ENCODE measurements around the gene RNU1-4.
"Not testable (repeated sequence)": the region's sequence is repeated elsewhere in the genome, so short reads cannot be mapped to it uniquely, and the experiment has no call there.

The RNU1-4 gene

DNA sequence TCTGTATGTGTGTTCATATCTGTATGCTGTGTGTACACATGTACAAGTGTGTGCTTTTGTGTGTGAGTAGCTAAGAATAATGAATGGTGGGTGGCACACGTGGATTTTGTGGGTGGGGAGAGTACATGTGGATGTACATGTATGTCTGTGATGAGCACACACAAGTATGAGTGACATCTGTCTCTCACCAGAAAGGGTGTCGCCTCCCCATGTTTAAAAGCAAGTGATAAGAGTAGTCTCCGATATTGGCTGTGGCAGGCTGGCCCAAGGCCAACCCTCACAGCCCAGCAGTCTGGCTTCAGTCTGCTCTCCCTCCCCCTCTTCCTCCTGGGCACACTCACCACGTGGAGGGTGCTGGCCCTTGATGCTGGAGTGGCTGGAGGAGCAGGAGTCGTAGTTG lies 36.7 kb upstream of the RNU1-4 start:
- not testable (repeated sequence) for H3K27ac Mint-ChIP-seq; H3K9me3 Mint-ChIP-seq; H3K4me3 Mint-ChIP-seq; H3K36me3 Mint-ChIP-seq (ENCODE audit: low read depth); ATAC-seq; H3K4me1 Mint-ChIP-seq; H3K27me3 Mint-ChIP-seq; DNase-seq

DNA sequence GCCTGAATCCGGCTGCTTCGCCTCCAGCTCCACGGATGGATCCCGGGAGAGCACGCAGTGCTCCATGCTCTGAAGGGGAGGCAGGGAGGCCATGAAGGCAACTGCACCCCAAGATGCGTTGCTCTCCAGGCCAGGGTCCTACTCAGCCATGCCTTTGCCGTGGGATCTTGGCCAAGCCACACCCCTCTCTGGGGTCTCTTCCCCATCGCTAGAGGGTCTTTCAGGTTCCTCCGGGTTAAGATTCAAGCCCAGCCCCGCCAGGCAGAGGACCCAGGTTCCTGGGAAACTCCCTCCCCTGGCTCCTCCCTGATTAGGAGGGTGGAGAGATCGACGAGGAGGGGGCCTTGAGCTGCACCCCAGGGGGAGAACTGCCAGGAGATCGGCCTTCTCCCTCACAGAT lies 36.2 kb upstream of the RNU1-4 start:
- not testable (repeated sequence) for H3K4me1 Mint-ChIP-seq; ATAC-seq; DNase-seq; H3K9me3 Mint-ChIP-seq; H3K36me3 Mint-ChIP-seq (ENCODE audit: low read depth); H3K27me3 Mint-ChIP-seq; H3K27ac Mint-ChIP-seq; H3K4me3 Mint-ChIP-seq

DNA sequence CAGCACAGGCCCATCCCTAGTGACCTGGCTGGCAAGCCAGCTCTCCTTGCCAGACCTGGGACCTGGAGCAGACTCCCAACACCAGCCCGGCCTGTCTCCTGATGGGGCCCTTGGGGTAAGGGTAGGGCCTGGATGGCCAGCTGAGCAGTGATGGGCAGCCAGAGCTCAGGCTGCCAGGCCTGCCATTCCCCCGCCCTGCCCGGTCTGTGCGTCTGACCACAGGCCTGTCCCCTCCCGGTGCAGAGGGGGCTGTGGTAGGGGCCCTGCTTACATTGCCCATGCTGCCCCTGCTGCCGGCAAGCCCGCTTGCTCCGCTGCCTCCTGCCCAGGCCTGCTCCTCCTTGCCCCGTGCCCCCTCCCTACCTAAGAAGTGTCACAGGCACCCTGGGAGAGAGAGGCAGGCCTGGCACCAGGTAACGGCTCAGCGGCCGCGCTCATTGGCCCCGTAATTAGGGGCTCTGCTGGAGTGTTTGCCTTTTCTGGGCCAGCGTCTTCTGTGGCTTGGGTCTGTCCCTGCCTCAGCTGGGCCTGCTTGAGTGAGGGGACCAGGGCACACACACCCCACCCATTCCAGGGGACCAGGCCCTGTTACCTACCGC lies 35.7 kb upstream of the RNU1-4 start:
- H3K27me3 Mint-ChIP-seq; H3K27ac Mint-ChIP-seq; H3K4me1 Mint-ChIP-seq; H3K9me3 Mint-ChIP-seq; ATAC-seq; DNase-seq; H3K4me3 Mint-ChIP-seq; H3K36me3 Mint-ChIP-seq (ENCODE audit: low read depth): not testable (repeated sequence)

DNA sequence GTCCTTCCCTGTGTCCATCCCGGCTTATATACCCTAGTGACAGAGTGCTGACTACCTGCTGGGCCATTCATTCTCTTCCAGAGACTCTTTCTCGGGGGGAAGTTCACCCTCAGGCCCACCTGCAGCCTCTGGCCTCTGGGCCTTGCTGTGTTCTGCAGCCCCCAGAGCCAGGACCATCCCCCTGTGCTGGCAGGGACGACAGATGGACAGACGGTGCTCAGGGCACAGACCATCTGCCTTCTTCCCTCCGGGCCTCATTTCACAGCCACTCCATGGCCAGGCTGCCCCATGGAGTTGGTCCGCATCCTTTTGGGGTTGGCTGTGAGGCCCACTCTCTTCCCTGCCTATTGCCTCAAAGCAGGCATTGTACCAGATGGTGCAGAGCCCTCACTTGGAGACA lies 34.0 kb upstream of the RNU1-4 start:
- not testable (repeated sequence) for H3K27me3 Mint-ChIP-seq; DNase-seq; H3K4me1 Mint-ChIP-seq; H3K36me3 Mint-ChIP-seq (ENCODE audit: low read depth); H3K27ac Mint-ChIP-seq; ATAC-seq; H3K9me3 Mint-ChIP-seq; H3K4me3 Mint-ChIP-seq

DNA sequence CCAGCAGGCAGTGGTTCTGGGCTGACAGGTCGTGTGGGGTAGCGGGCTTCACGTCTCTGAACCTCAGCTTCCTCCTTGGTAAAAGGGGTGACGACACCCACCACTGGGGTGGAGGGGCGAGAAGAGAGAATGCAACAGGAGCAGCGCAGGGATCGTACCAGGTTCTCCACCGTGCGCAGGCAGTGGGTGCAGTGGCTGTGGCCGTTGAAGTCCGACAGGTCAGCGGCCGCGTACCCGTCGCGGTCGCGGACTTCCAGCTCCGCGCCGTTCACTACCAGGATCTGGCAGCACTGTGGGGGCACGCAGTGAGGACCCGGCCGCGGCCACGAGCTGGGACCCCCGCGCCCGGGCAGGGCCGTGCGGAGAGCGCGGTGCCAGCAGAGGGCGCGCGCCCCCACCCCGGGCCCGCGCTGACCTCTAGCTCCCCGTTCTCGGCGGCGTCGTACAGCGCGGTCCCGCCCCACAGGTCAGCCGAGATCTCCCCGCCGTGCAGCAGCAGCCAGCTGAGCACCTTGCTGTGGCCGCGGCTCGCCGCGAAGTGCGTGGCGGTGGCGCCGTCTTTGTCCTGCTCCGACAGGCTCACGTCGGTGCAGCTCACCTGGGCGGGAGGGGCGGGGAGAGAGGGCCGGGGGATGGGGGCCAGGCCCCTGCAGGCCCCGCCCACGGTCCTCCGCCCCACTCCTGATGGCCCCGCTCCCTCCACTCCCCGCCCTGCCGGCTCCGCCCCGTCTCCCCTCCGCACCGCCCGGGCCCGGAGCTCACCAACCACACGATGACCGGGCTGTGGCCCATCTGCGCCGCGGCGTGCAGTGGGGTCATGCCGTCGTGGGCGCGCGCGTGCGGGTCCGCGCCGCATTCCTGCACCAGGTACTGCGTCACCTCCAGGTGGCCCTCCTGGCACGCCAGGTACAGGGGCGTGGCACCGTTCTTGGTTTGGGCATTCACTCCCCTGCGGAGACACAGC lies 32.9 kb upstream of the RNU1-4 start:
- DNase-seq; H3K27me3 Mint-ChIP-seq; H3K27ac Mint-ChIP-seq; ATAC-seq; H3K4me1 Mint-ChIP-seq; H3K4me3 Mint-ChIP-seq; H3K9me3 Mint-ChIP-seq; H3K36me3 Mint-ChIP-seq (ENCODE audit: low read depth): not testable (repeated sequence)

DNA sequence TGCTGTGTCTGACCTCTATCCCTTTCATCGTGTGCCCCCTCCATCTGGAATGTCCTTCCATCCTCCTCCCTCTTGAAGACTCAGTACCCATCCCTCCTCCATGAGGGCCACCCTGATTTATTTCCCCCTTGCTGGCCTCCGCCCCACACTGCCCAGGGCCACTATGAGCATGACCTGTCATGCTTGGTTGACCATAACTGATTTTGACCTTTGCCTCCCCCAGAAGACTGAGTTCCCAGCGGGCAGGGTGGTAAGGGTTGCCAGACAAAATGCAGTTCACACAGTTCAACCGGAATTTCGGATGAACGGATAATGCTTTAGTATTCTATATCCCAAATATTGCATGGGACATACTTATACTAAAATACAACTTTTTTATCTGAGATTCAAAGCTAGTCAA lies 31.6 kb upstream of the RNU1-4 start:
- H3K4me3 Mint-ChIP-seq, result not testable (repeated sequence)

DNA sequence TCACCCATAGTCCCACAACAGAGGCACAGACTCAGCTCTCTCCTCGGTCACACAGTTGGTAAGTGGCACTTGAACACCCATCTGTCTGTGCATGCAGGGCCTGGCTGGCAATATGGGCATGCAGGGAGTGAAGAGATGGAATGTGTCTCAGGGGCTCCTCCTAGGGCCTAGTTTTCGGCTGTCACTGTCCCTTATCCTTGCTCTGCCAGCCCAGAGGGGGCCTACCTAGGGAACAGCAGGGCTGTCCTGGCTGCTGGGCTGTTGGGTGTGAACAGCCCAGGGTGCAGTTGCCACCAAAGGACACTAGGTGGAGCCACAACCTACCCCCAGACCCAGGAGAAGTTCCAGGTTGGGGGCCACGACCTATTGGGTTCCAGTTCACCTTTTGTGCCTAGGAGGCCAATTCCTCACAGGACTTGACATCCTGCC lies 30.6 kb upstream of the RNU1-4 start:
- not testable (repeated sequence) for H3K4me3 Mint-ChIP-seq; H3K27me3 Mint-ChIP-seq; H3K27ac Mint-ChIP-seq; H3K4me1 Mint-ChIP-seq; H3K9me3 Mint-ChIP-seq; H3K36me3 Mint-ChIP-seq (ENCODE audit: low read depth)
- peak; percentile 42 for DNase-seq
- ATAC-seq, result peak; percentile 78

More for the DNA sequence above, 31.6 kb upstream of the RNU1-4 start:
- H3K36me3 Mint-ChIP-seq (ENCODE audit: low read depth); H3K4me1 Mint-ChIP-seq; H3K9me3 Mint-ChIP-seq; DNase-seq; H3K27ac Mint-ChIP-seq; ATAC-seq; H3K27me3 Mint-ChIP-seq: not testable (repeated sequence)

DNA sequence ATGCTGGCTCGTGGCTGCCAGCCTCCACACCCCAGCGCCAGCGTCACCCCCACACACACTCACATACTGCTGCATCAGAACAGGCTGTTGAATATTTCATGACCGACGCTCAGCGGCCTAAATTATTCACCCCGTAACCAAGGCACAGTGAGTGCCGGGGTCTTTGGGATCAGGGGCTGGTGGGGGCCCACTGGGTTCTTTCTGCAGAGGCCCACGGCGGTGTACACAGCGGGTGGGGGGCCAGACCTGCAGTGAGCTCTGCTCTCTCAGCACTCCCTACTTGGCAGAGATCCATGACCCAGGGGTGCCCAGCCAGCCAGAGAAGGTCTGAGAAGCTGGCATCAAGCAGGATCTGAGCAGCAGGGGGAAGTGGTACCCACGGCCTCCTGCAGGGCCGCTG lies 29.7 kb upstream of the RNU1-4 start:
- H3K27ac Mint-ChIP-seq; H3K4me3 Mint-ChIP-seq; H3K27me3 Mint-ChIP-seq; H3K36me3 Mint-ChIP-seq (ENCODE audit: low read depth); DNase-seq; H3K4me1 Mint-ChIP-seq; H3K9me3 Mint-ChIP-seq; ATAC-seq: not testable (repeated sequence)

DNA sequence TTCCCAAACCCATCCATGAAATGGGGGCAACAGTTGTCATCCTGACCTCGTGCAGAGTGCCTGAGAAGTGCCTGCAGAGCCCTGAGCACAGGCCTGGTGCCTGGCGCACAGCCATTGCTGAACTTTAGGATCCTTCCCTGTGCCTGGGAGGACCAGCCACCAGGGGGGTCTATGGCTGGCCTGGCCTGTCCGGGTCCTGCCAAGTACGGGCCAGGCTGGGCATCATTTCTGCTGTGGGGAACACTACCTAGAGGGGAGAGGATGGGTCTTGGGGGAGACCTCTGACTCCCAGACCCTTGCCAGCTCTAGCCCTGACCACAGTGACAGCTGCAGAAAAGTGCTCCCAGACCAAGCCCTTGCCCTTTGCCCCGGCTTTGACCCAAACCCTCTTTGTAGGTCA lies 28.2 kb upstream of the RNU1-4 start:
- H3K27ac Mint-ChIP-seq; DNase-seq; H3K9me3 Mint-ChIP-seq; H3K36me3 Mint-ChIP-seq (ENCODE audit: low read depth); H3K4me1 Mint-ChIP-seq; H3K4me3 Mint-ChIP-seq; ATAC-seq: not testable (repeated sequence)
- peaks cover 11% of the 10 kb centered on the region for H3K27me3 Mint-ChIP-seq

DNA sequence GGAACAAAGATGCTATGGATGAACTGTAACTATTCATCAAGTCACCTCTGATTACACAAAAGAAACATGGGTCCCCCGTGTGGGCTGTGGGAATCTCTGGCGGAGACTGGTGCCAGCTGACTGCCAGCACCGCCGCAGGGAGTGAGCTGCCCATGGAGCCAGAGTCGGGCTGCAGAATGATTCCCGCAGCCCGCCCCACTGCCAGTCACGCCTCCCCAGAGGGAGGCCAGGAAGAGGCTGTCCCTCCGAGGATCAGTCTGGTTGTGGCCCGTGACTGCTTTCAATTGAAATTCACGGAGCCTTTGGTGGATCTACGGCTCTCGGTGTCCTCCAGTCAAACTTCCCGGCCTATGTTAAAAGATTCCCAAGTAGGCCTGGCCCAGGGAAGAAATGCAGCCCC lies 27.7 kb upstream of the RNU1-4 start:
- peaks cover 16% of the 10 kb centered on the region for H3K27me3 Mint-ChIP-seq
- not testable (repeated sequence) for H3K4me1 Mint-ChIP-seq; DNase-seq; H3K27ac Mint-ChIP-seq; H3K9me3 Mint-ChIP-seq; H3K4me3 Mint-ChIP-seq; ATAC-seq; H3K36me3 Mint-ChIP-seq (ENCODE audit: low read depth)

DNA sequence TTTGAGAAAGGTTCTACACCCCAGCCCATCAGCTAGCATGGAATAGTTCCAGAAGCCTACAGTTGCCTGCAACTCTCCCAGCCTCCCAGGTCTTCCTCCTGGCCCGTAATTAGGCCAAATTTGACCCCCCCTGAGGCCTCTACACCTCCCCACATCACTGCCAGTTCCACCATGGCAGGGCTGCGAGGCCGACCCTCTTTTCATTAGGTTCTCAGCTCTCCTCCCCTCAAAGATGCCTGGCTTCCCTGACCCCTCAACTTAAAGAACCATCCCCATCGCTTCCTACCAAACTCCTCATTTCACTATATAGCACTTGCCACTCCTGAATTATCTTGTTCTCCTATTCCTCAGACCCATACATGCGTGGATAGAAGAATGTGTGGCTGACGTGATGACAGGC lies 27.3 kb upstream of the RNU1-4 start:
- H3K36me3 Mint-ChIP-seq (ENCODE audit: low read depth); H3K4me3 Mint-ChIP-seq; DNase-seq; H3K27ac Mint-ChIP-seq; H3K4me1 Mint-ChIP-seq; H3K9me3 Mint-ChIP-seq; ATAC-seq: not testable (repeated sequence)
- peaks cover 20% of the 10 kb centered on the region for H3K27me3 Mint-ChIP-seq

DNA sequence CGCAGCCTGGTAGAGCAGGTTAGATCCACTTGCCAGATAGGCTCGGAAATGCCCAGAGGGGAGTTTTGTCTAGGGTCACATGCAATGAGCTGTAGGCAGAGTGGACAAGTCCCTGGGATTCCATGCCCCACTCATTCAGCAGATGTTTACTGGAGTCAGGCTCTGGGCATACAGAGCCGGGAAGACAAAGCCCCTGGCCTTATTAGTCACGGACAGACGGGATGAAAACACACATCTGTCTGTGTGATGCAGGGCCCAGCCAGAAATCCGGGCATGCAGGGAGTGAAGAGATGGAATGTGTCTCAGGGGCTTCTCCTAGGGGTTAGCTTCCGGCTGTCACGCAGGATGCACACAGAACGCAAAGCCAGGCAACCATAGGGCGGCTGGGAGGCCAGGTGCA lies 26.8 kb upstream of the RNU1-4 start:
- H3K36me3 Mint-ChIP-seq (ENCODE audit: low read depth); DNase-seq; H3K4me3 Mint-ChIP-seq; H3K9me3 Mint-ChIP-seq; H3K4me1 Mint-ChIP-seq; H3K27ac Mint-ChIP-seq; ATAC-seq: not testable (repeated sequence)
- H3K27me3 Mint-ChIP-seq, result peaks cover 21% of the 10 kb centered on the region

DNA sequence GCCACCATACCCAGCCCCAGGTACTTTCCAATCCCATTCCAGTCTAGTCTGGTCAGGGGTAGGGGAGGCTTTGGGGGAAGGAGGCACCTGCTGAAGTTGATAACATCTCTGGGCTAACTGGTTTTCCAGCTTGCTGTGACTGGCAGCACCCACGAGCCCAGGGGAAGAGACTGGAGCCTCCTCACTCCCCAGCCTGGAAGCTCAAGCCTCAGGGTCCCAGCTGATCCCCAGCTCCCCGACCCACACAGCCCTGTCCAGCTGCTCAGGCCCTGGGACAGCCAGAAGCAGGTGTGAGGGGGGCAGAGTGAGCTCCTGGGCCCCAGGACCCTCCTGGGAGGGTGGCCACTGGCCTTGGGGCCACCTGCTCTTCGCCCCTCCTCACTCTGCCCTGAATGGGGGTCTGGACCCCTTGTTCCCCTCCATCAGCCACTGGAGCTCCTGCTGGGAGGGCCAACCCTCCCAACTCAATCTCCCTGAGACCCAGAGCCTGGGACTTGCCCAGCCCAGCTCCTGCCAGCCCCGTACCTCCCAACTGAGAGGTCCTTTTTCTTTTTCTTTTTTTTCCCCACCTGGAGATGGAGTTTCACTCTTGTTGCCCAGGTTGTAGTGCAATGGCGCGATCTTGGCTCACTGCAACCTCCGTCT lies 23.5 kb upstream of the RNU1-4 start:
- Mint-ChIP-seq H3K4me1 (no peaks in the 10 kb centered on the region), H3K9me3 (no peaks in the 10 kb centered on the region), H3K36me3 (ENCODE audit: low read depth) (no peaks in the 10 kb centered on the region), H3K27ac (no peak overlapping the region), H3K4me3 (no peak overlapping the region), H3K27me3 (peaks cover 27% of the 10 kb centered on the region)
- DNase-seq, result no peak
- no peak for ATAC-seq

DNA sequence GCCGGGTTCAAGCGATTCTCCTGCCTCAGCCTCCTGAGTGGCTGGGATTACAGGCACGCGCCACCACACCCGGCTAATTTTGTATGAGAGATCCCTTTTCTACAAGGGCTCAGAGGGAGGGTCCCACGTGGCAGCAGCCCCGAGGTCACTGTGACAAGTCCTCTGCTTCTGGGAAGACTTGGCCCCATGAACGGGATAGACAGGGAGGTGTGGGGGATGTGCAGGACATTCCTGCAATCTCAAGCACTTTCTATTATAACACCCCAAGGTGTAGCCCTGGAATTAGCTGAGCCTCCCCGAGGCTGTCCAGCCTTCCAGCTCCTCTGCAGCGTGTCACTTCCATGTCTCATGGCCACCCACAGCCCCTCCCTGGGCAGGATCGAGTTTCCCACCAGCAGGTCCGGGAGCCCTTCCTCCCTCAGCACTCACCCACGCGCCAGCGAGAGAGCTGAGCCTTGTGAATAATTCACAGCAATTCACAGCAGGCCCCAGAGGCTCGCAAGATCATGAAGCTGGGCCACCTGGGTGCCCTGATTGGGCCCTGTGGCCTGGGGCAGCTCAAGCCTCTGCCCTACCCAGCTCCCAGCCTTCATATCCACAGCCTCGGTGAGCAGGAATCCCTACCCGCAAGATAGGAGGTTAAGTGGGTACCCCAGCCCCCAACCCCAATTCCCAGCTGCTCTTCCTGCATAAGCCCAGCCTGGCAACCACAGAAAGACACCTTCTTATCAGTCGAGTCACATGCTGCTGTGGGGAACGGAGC lies 22.8 kb upstream of the RNU1-4 start:
- Mint-ChIP-seq H3K4me3 (no peak overlapping the region), H3K27ac (no peak overlapping the region), H3K36me3 (ENCODE audit: low read depth) (no peaks in the 10 kb centered on the region), H3K4me1 (no peaks in the 10 kb centered on the region), H3K9me3 (no peaks in the 10 kb centered on the region), H3K27me3 (peaks cover 31% of the 10 kb centered on the region)
- no peak for DNase-seq
- ATAC-seq, result no peak

Measured in activated naive CD8-positive, alpha-beta T cell treated with anti-CD3 and anti-CD28 coated beads, Interleukin-2, amount 50 U/mL, for 24 hours (primary cell).